HepG2 (cell line): ENCODE data around the gene POLE. TPM values are rescaled to one million over a fixed set of nuclear protein-coding genes. Genes with fewer than 3 reads are reported as not detected.

Experiments used
- ATAC-seq: fragments of 200-7000 bp; cut with Tn5 transposase; 3 replicates; pipeline ENCODE4 v1.9.1; 2020; ENCODE audit warnings: mild to moderate bottlenecking, moderate library complexity
- Bru-seq: library from RNA; stranded (reverse); fragments of 400-500 nt; gene quantifications from one replicate; lab custom pipeline; 2021; lab: Mats Ljungman, UMichigan
- BruChase-seq, 2 experiments: library from RNA; stranded (reverse); fragments of 400-500 nt; gene quantifications; one replicate each; lab custom pipeline; 2021; lab: Mats Ljungman, UMichigan
- BruUV-seq: library from RNA; stranded (reverse); fragments of 400-500 nt; replicated peaks from 2 replicates; lab custom pipeline; 2021; lab: Mats Ljungman, UMichigan
- CTCF ChIA-PET: fragments of 300-600 bp; formaldehyde crosslinking; extraction: SDS; loops from one replicate; lab custom pipeline; 2021; ENCODE audit warnings: low total read pairs, inconsistent platforms, low intra/inter-chr PET ratio; lab: Yijun Ruan, JAX
- POLR2A ChIA-PET: fragments of 350-600 bp; sonication (Branson Sonifier 250); formaldehyde crosslinking; loops from one replicate; lab custom pipeline; 2020; ENCODE audit warnings: antibody characterized with exemption, inconsistent platforms; lab: Yijun Ruan, JAX
- DNase-seq: peaks from one replicate; pipeline ENCODE4 v3.0.0-alpha.2; 2015; ENCODE audit warnings: low spot score
- FAIRE-seq: peaks from 3 replicates; lab custom pipeline; 2011; peaks lifted over from hg19 to GRCh38; lab: Jason Lieb, UNC
- H2AFZ ChIP-seq: one replicate; pipeline ENCODE4 v1.6.1; 2011; ENCODE audit warnings: low read length, inconsistent platforms
- H3K27ac ChIP-seq: fragments of 300-600 bp; 3 replicates; pipeline ENCODE4 v1.8.0; 2011; ENCODE audit warnings: mixed run types, mild to moderate bottlenecking, mixed read lengths, low read length, inconsistent platforms; ENCODE audit not compliant: insufficient read depth; ENCODE audit errors: extremely low read length
- H3K27me3 ChIP-seq, 2 experiments: fragments of 200-600 bp in 1 of 2; 2 replicates in 1 of 2; 3 replicates in 1 of 2; pipeline versions ENCODE4 v1.6.0 to v1.8.0; 2011; ENCODE audit warnings: low read length in 2 of 2, mild to moderate bottlenecking in 2 of 2, moderate library complexity in 2 of 2, inconsistent platforms in 1 of 2; ENCODE audit not compliant: insufficient read depth in 2 of 2, control insufficient read depth in 1 of 2
- H3K36me3 ChIP-seq, 2 experiments: fragments of 200-600 bp in 1 of 2; replicated peaks in 1 of 2; 2 replicates in 1 of 2; 3 replicates in 1 of 2; pipeline versions ENCODE4 v1.5.1 to v1.8.0; 2011; ENCODE audit warnings: low read length in 2 of 2, inconsistent platforms in 1 of 2; ENCODE audit not compliant: insufficient read depth in 2 of 2, control insufficient read depth in 1 of 2
- H3K4me1 ChIP-seq: 2 replicates; pipeline ENCODE4 v1.5.1; 2012; ENCODE audit warnings: low read length, inconsistent platforms; ENCODE audit not compliant: insufficient read depth
- H3K4me2 ChIP-seq: 2 replicates; pipeline ENCODE4 v1.6.0; 2011; ENCODE audit warnings: low read depth, low read length, inconsistent platforms
- H3K4me3 ChIP-seq, 3 experiments: fragments of 200-600 bp in 1 of 3; sonication (generic), shearing (Covaris generic) in 1 of 3; replicated peaks in 1 of 3; 2 replicates each; pipeline ENCODE4 v1.5.1; 2011 to 2016; ENCODE audit warnings: low read length in 3 of 3, inconsistent platforms in 2 of 3, low read depth in 2 of 3, mild to moderate bottlenecking in 2 of 3, control low read depth in 1 of 3, mixed read lengths in 1 of 3; ENCODE audit not compliant: insufficient read depth in 1 of 3
- H3K79me2 ChIP-seq: one replicate; pipeline ENCODE4 v1.6.1; 2011; ENCODE audit warnings: low read length, inconsistent platforms; ENCODE audit not compliant: insufficient read depth
- H3K9ac ChIP-seq: 2 replicates; pipeline ENCODE4 v1.6.0; 2011; ENCODE audit warnings: mild to moderate bottlenecking, low read depth, low read length, inconsistent platforms; ENCODE audit not compliant: insufficient read depth
- H3K9me3 ChIP-seq: 2 replicates; pipeline ENCODE4 v1.5.1; 2012; ENCODE audit warnings: mild to moderate bottlenecking, low read length
- H4K20me1 ChIP-seq: 2 replicates; pipeline ENCODE4 v1.6.0; 2011; ENCODE audit warnings: inconsistent platforms, mild to moderate bottlenecking, low read length, moderate library complexity; ENCODE audit not compliant: insufficient read depth
- ELF4 ChIP-seq: sonication (generic); formaldehyde crosslinking; IDR thresholded peaks from 2 replicates; pipeline ENCODE4 v1.5.0; 2020; ENCODE audit warnings: missing genetic modification reagents, mild to moderate bottlenecking, moderate library complexity, borderline replicate concordance
- GABPA ChIP-seq, 2 experiments: IDR thresholded peaks; 2 replicates each; pipeline ENCODE4 v1.6.1; 2011 to 2016; ENCODE audit warnings: low read depth in 2 of 2, low read length in 1 of 2, missing biosample characterization in 1 of 2, missing genetic modification characterization in 1 of 2
- KLF15 ChIP-seq: sonication (generic); formaldehyde crosslinking; IDR thresholded peaks from 2 replicates; pipeline ENCODE4 v1.8.1; 2023; ENCODE audit warnings: borderline replicate concordance, mild to moderate bottlenecking, inconsistent platforms, missing genetic modification reagents, mixed read lengths
- SALL2 ChIP-seq: sonication (generic); formaldehyde crosslinking; IDR thresholded peaks from 2 replicates; pipeline ENCODE4 v1.8.1; 2023; ENCODE audit warnings: mild to moderate bottlenecking, missing genetic modification reagents, inconsistent platforms
- TEAD3 ChIP-seq: optimal IDR thresholded peaks from 2 replicates; pipeline ENCODE3; 2016; ENCODE audit warnings: borderline replicate concordance
- THYN1 ChIP-seq: sonication (generic); formaldehyde crosslinking; IDR thresholded peaks from 2 replicates; pipeline ENCODE4 v1.8.1; 2023; ENCODE audit warnings: low read depth, mild to moderate bottlenecking, moderate library complexity, missing genetic modification reagents, borderline replicate concordance
- ZNF12 ChIP-seq: sonication (generic); formaldehyde crosslinking; IDR thresholded peaks from 2 replicates; pipeline ENCODE4 v1.5.0; 2020; ENCODE audit warnings: missing genetic modification reagents
- ZNF441 ChIP-seq: sonication (generic); formaldehyde crosslinking; IDR thresholded peaks from 2 replicates; pipeline ENCODE4 v1.7.0; 2021; ENCODE audit warnings: missing genetic modification reagents, borderline replicate concordance
- ZNF563 ChIP-seq: sonication (generic); formaldehyde crosslinking; IDR thresholded peaks from 2 replicates; pipeline ENCODE4 v1.8.0; 2022; ENCODE audit warnings: mild to moderate bottlenecking, moderate library complexity, missing genetic modification reagents
- ZNF724P ChIP-seq: sonication (generic); formaldehyde crosslinking; IDR thresholded peaks from 2 replicates; pipeline ENCODE4 v1.8.0; 2022; ENCODE audit warnings: missing genetic modification reagents, borderline replicate concordance
- ZSCAN31 ChIP-seq: sonication (generic); formaldehyde crosslinking; IDR thresholded peaks from 2 replicates; pipeline ENCODE4 v1.5.0; 2020; ENCODE audit warnings: low read depth, mild to moderate bottlenecking, missing genetic modification reagents
- WGBS: methylation state at CpG from one replicate; pipeline ENCODE4 v1.1.6; 2017; ENCODE audit warnings: low lambda C conversion rate; 5-methylcytosine and 5-hydroxymethylcytosine counted together
- in situ Hi-C: cut with HindIII; loops from 2 replicates; pipeline ENCODE4 v1.10.0; 2017; ENCODE audit warnings: low pct_unique_long_range_greater_than_20kb; ENCODE audit not compliant: extremely low pct_ligation_motif_present
- intact Hi-C: fragments of 100-400 bp; cut with micrococcal nuclease; formaldehyde crosslinking; loops from one replicate; pipeline ENCODE4 v1.10.0; 2022; ENCODE audit not compliant: unreplicated experiment
- long read RNA-seq, 2 experiments: library from RNA in 1 of 2; library from polyadenylated mRNA in 1 of 2; stranded (forward) in 1 of 2; unstranded in 1 of 2; transcript quantifications; one replicate each; pipeline ENCODE4 v2.0.0, GENCODE V29; 2019 to 2022
- polyA minus RNA-seq, 3 experiments: library from RNA; depleted of rRNA, polyadenylated mRNA; stranded (reverse); fragments of >200 nt; gene quantifications; 2 replicates each; pipeline ENCODE4 v1.2.3, GENCODE V29; 2011; ENCODE audit warnings: low replicate concordance in 1 of 3
- polyA plus RNA-seq, 8 experiments: library from polyadenylated mRNA; depleted of rRNA in 3 of 8; stranded (reverse) in 7 of 8; unstranded in 1 of 8; fragments of >200 nt; fragmentation: Illumina TruSeq in 4 of 8; extraction: Trizol in 4 of 8; gene quantifications; 2 replicates each; pipeline versions ENCODE4 v1.2.1 to v1.2.3, GENCODE V29; 2011 to 2016; ENCODE audit warnings: low read depth in 4 of 8, missing spikeins in 1 of 8, mixed read lengths in 1 of 8; ENCODE audit not compliant: insufficient read depth in 1 of 8
- total RNA-seq, 5 experiments: library from RNA; depleted of rRNA; stranded (reverse); fragments of >200 nt; fragmentation: Illumina TruSeq; extraction: Trizol; gene quantifications; 2 replicates each; pipeline ENCODE4 v1.2.3, GENCODE V29; 2016; ENCODE audit warnings: low read depth in 1 of 5

Gene POLE, protein sequence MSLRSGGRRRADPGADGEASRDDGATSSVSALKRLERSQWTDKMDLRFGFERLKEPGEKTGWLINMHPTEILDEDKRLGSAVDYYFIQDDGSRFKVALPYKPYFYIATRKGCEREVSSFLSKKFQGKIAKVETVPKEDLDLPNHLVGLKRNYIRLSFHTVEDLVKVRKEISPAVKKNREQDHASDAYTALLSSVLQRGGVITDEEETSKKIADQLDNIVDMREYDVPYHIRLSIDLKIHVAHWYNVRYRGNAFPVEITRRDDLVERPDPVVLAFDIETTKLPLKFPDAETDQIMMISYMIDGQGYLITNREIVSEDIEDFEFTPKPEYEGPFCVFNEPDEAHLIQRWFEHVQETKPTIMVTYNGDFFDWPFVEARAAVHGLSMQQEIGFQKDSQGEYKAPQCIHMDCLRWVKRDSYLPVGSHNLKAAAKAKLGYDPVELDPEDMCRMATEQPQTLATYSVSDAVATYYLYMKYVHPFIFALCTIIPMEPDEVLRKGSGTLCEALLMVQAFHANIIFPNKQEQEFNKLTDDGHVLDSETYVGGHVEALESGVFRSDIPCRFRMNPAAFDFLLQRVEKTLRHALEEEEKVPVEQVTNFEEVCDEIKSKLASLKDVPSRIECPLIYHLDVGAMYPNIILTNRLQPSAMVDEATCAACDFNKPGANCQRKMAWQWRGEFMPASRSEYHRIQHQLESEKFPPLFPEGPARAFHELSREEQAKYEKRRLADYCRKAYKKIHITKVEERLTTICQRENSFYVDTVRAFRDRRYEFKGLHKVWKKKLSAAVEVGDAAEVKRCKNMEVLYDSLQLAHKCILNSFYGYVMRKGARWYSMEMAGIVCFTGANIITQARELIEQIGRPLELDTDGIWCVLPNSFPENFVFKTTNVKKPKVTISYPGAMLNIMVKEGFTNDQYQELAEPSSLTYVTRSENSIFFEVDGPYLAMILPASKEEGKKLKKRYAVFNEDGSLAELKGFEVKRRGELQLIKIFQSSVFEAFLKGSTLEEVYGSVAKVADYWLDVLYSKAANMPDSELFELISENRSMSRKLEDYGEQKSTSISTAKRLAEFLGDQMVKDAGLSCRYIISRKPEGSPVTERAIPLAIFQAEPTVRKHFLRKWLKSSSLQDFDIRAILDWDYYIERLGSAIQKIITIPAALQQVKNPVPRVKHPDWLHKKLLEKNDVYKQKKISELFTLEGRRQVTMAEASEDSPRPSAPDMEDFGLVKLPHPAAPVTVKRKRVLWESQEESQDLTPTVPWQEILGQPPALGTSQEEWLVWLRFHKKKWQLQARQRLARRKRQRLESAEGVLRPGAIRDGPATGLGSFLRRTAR (N-terminal part only)
- 25.7 and 52.2 TPM in 2 replicates for total RNA-seq (2016; rRNA removed; fragmentation: Illumina TruSeq; extraction: Trizol)
- total RNA-seq (2016; cell fraction: cytosol; rRNA removed; fragmentation: Illumina TruSeq; extraction: Trizol; ENCODE audit: low read depth): 59.1 and 64.2 TPM in 2 replicates
- total RNA-seq (2016; cell fraction: insoluble cytoplasmic fraction; rRNA removed; fragmentation: Illumina TruSeq; extraction: Trizol): 20.9 and 52.7 TPM in 2 replicates
- total RNA-seq (2016; cell fraction: membrane; rRNA removed; fragmentation: Illumina TruSeq; extraction: Trizol): 57.6 and 66.6 TPM in 2 replicates
- total RNA-seq (2016; cell fraction: nucleus; rRNA removed; fragmentation: Illumina TruSeq; extraction: Trizol): 72.5 and 80.9 TPM in 2 replicates
- 23.2 and 25.3 TPM in 2 replicates for polyA plus RNA-seq (2011; rRNA removed)
- polyA plus RNA-seq (2011; cell fraction: cytosol; rRNA removed): 4.8 and 9.4 TPM in 2 replicates
- 134 and 225 TPM in 2 replicates for polyA plus RNA-seq (2011; cell fraction: nucleus; rRNA removed)
- polyA plus RNA-seq (2012): 14.9 and 21.3 TPM in 2 replicates
- polyA plus RNA-seq (2016; cell fraction: cytosol; fragmentation: Illumina TruSeq; extraction: Trizol; ENCODE audit: low read depth): 4.1 and 5.2 TPM in 2 replicates
- polyA plus RNA-seq (2016; cell fraction: insoluble cytoplasmic fraction; fragmentation: Illumina TruSeq; extraction: Trizol; ENCODE audit: low read depth): 21.3 and 29.5 TPM in 2 replicates
- polyA plus RNA-seq (2016; cell fraction: membrane; fragmentation: Illumina TruSeq; extraction: Trizol; ENCODE audit: low read depth): 11.4 and 13.7 TPM in 2 replicates
- 185 and 194 TPM in 2 replicates for polyA plus RNA-seq (2016; cell fraction: nucleus; fragmentation: Illumina TruSeq; extraction: Trizol; ENCODE audit: insufficient read depth, low read depth)
- 104 and 245 TPM in 2 replicates for polyA minus RNA-seq (2011; rRNA and poly(A)+ RNA removed; ENCODE audit: low replicate concordance)
- polyA minus RNA-seq (2011; cell fraction: cytosol; rRNA and poly(A)+ RNA removed): 12.9 and 22.7 TPM in 2 replicates
- polyA minus RNA-seq (2011; cell fraction: nucleus; rRNA and poly(A)+ RNA removed): 79.4 and 111 TPM in 2 replicates
- percentile 58 among the genes with signal in this experiment for Bru-seq, nascent RNA
- percentile 75 among the genes with signal in this experiment for BruChase-seq, experiment 1, labeled RNA remaining after a 6-hour chase
- percentile 71 among the genes with signal in this experiment for BruChase-seq, experiment 2, labeled RNA remaining after a 2-hour chase
- long read RNA-seq, experiment 1, partial matches to known transcripts: 2 of 7 reads
- long read RNA-seq, experiment 1, other reads (novel, unspliced or antisense): 2 of 7 reads
- long read RNA-seq, experiment 2, partial matches to known transcripts: 15 of 27 reads
- long read RNA-seq, experiment 2, other reads (novel, unspliced or antisense): 11 of 27 reads

DNA sequence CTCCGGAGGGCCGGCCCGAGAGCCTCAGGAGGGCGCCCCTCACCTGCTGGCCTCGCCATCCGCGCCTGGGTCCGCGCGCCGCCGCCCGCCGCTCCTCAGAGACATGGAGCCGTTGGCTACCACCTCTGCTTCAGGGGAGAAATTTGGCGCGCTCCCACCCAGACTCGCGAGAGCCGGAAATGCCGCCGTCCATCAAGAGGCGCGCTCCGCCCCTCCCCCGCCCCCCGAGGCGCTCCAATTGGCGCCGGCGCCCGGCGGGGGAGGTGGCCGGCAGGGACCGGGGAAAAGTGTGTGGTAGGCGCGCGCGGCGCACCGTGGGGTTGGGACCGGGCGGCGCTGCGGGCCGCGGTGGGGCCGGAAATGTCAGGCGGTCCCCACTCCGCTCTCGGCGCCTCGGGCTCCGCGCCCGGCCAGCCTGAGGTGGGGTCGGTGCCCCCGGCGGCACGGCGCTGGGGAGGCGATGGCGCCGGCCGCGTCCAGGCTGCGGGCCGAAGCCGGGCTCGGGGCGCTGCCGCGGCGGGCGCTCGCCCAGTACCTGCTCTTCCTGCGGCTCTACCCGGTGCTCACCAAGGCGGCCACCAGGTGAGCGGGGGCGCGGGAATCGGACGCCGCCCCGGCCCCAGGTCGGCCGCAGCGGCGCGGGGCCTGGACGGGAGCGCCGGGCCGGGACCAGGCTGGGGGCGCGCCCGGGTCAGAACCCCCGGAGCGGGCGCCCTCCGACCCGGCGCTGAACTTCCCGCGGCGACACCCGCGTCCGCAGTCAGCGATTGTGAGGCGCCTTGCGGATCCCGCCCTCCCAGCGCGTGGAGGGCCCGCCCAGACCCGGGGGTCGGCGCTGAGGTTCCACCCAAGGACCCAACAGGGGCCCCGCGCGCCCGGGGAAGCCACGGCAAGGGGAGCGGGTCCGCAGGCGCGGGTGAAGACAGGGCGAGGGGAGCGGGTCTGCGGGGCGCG, at the start of gene POLE, which contains the start of gene PXMP2:
Gene POLE (minus strand): TSS at position 132 of the 954 bp plus-strand sequence. CDS start 27 bp downstream, at position 105.
Gene PXMP2 (plus strand): TSS at position 377 of the 954 bp plus-strand sequence. CDS start 84 bp downstream, at position 461.
- no TSS peak for BruUV-seq
- H3K4me2 ChIP-seq: peak within 1 kb of the TSS; percentile 57
- peak; percentile 93 for ATAC-seq
- CTCF ChIA-PET: no interaction called here
- no peak within 1 kb of the TSS for H2AFZ ChIP-seq
- peak within 1 kb of the TSS; percentile 69 to 79 (median 78) for H3K4me3 ChIP-seq
- under 1% methylated on average over 33 of the region's 134 CpGs for whole genome bisulfite sequencing
- peak within 1 kb of the TSS; percentile 77 for H3K27ac ChIP-seq
- peaks cover 6% of the 10 kb centered on the region; the same call in 1 of the 2 replicates for H4K20me1 ChIP-seq
- FAIRE-seq: peak; percentile 46
- in situ Hi-C loops (no loop called here), intact Hi-C loops (no loop called here)
- POLR2A ChIA-PET: no interaction called here
- H3K36me3 ChIP-seq: 0 out of 5 replicates have a peak, but pooled peaks cover 0 to 8% of the 10 kb centered on the region in 2 experiments
- peak; percentile 88 for DNase-seq
- H3K27me3 ChIP-seq: no peaks in the 10 kb centered on the region
- peak within 1 kb of the TSS; percentile 80 for H3K9ac ChIP-seq
- H3K79me2 ChIP-seq: peaks cover 34% of the 10 kb centered on the region
- no peaks in the 10 kb centered on the region for H3K9me3 ChIP-seq
- H3K4me1 ChIP-seq: peaks cover 25% of the 10 kb centered on the region
- TF ChIP-seq ZSCAN31 (CRISPR knock-in tag) (0 out of 2 replicates have a peak, but pooled peaks have one; percentile 30), THYN1 (no peak), TEAD3 (CRISPR knock-in tag) (peak; percentile 60), SALL2 (CRISPR knock-in tag) (peak; percentile 93), KLF15 (peak; percentile 85; the same call in 1 of the 2 replicates), ZNF441 (CRISPR knock-in tag) (peak; percentile 83), GABPA (IDR thresholded peaks at IDR 0.05; ENCODE audit: low read depth, low read length) (peak; percentile 33; the same call in 1 of the 2 replicates), GABPA (CRISPR knock-in tag; IDR thresholded peaks at IDR 0.05; ENCODE audit: low read depth) (peak; percentile 57; the same call in 1 of the 2 replicates), ELF4 (no peak), ZNF563 (no peak; the same call in 1 of the 2 replicates), ZNF724P (CRISPR knock-in tag) (peak; percentile 69; the same call in 1 of the 2 replicates), ZNF12 (CRISPR knock-in tag) (no peak)
